GM19043 (cell line): ENCODE measurements around the gene NFE2L1.
"Not testable (repeated sequence)": the region's sequence is repeated elsewhere in the genome, so short reads cannot be mapped to it uniquely, and the experiment has no call there.

ENCODE experiments used
- ATAC-seq: cut with Tn5 transposase; IDR thresholded peaks from one replicate; pipeline ENCODE4 v1.9.1; 2021; ENCODE audit warnings: low read depth; ENCODE audit not compliant: unreplicated experiment

NFE2L1 gene, protein sequence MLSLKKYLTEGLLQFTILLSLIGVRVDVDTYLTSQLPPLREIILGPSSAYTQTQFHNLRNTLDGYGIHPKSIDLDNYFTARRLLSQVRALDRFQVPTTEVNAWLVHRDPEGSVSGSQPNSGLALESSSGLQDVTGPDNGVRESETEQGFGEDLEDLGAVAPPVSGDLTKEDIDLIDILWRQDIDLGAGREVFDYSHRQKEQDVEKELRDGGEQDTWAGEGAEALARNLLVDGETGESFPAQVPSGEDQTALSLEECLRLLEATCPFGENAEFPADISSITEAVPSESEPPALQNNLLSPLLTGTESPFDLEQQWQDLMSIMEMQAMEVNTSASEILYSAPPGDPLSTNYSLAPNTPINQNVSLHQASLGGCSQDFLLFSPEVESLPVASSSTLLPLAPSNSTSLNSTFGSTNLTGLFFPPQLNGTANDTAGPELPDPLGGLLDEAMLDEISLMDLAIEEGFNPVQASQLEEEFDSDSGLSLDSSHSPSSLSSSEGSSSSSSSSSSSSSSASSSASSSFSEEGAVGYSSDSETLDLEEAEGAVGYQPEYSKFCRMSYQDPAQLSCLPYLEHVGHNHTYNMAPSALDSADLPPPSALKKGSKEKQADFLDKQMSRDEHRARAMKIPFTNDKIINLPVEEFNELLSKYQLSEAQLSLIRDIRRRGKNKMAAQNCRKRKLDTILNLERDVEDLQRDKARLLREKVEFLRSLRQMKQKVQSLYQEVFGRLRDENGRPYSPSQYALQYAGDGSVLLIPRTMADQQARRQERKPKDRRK

DNA sequence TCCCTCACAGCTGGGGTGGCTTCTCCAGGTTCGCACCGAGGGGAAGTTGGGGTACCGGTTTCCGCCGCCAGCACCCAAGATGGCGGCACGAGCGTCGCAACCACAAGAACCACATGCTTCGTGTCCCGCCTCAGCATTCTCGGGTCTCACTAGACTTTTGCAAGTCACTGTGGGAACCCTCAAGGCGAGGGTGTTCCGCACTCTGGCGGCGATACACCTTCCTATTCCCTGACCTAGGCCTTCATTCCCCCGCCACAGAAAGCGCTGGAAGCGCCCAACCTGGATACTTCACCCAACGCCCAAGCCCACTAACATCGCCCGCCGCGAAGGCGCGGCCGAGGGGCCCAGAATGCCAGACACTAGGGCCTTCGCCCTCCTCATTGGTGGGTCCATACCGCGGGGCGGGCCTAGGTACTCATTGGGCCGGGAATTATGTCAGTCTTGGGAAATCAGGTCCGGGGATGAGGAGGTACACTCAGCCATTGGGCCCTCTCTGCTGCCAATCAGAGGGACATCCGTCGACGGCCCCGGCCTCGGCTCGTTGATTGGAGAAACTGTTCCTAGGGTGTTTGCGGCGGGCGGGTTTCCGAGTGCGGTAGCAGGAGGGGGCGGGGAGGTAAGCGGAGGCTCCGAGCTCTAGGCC is at the start of gene NFE2L1:
TSS of gene NFE2L1 (plus strand) at position 619 of the 643 bp plus-strand sequence. CDS start 2,760 bp downstream, outside the sequence.
- peak; percentile 93 for ATAC-seq

DNA sequence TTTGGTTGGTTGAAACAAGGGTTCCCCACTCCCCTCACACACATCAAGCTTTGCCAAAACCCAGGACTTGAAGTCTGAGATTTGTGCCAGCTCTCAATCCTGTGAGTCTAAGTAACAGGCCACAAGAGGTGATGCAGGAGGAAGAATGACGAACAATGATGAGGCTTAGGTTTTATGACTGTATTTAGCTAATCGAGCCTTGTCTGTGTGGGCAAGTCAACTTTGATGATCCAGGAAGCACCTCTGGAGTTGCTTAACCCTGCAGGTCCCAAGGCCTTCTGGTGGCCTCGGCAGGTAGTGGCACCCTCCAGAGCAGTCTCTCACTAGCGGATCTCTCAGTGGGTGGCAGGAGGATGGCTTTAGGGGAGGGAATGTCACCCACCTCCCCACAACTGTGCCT is 48.6 kb upstream of the NFE2L1 start:
- no peak for ATAC-seq

DNA sequence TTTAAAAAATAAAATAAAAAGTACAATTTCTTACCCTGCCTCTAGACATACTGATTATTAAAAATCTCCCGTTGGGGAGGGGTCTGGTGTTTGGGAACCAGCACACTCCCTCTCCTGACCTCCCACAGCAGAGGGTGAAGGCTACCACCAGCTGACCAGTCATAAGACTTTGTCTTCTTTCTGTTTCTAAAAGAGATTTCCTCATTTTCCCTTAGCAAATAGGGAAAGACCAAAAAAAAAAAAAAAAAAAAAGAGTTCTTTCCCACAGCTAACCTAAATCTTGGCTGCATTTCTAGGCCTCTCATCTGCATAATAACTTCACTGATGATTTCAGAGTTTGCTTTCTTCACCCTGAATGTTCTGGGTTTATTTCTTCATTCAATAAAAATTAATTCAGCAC is 47.0 kb upstream of the NFE2L1 start:
- ATAC-seq, result no peak

DNA sequence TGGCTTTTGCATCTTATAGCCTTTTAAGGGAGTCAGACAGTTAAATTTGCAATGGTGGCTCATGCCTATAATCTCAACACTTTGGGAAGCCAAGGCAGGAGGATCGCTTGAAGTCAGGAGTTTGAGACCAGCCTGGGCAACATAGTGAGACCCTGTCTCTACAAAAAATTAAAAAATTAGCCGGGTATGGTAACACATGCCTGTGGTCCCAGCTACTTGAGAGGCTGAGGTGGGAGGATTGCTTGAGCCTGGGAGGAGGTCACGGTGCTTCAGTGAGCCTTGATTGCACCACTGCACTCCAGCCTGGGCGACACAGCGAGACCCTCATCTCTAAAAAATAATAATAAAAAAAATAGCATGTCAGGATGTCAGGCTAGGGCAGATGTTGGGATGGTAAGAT is 46.5 kb upstream of the NFE2L1 start:
- not testable (repeated sequence) for ATAC-seq

DNA sequence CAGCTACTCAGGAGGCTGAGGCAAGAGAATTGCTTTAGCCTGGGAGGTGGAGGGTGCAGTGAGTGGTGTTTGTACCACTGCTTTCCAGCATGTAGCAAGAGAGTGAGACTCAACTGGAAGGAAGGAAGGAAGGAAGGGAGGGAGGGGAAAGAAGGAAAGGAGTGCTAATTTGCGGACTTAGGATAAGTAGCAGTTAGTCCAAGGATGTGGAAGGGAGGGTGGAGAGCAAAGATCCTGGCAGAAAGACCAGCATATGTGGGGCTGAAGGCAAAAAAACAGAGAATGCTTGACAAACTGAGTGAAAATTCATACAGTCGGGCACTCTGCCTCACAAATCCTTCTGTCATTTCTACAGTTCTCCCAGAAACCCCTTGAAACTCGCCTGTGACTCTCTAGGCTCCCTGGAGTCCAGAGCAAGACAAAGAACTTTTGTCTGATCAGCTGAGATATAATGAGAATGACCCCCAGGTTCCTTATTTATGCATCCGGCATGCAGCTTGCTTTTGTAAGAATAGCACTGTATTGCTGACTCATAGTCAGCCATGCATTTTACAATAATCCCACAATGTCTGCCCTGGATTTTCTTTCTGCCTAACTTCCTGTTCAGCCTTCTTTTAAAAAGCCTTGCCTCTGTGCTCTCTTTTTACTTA is 45.8 kb upstream of the NFE2L1 start:
- ATAC-seq, result no peak

DNA sequence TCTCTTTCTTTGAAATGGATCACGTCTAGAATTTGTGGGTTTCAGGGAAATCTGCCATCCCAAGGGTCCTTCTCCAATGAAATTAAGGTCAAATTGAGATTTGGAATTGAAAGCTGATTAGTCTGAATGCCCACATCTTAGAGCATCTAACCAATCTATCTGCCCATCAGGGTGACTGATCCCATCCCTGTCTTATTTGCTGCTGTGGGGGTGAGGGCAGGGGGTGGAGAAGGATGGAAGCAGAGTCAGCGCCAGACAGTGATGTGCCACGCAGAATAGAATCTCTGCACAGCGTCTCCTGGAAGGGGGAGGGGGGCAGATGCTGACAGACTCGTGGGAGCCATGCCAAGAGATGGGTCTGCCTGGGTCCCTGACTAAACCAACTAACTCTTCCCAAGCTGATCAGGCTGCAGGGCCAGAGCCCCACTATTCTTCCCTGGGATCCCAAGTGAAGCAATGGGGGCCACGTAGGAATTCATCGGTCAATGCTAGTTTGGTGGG is 45.2 kb upstream of the NFE2L1 start:
- no peak for ATAC-seq

DNA sequence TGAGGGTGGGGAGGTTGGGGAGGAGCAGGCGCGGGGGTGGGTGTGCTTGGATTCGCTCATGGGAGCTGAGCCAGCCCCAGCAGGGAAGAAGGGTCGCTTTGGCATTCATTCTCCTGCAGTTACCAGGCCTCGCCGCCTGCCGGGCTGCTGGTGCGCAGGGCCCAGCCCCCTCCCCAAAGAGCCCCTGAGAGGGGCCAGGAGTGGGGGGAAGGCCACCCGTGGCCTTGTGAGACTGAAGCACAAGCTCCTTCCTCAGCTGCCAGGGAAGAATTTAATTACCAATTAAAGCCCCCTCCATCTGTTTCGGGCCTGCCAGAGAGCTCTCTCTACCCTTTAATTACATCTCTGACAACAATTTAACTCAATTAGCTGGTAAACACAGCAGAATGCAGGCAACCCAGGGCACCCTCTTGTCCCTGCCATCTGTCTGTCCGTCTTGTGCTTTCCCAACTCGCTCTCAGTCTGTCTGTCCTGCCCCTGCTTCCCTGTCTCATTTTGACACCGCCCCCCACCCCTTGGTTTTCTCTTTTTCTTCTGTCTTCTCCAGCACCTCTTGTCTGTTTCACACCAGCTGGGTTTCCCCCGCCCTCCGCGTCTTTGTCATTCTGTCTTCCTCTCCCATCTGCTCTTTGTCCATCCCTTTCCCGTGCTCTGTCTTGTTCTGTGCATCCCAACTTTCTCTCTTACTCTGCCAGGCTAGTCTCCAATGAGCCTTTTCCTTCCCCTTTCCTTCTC is 44.6 kb upstream of the NFE2L1 start:
- no peak for ATAC-seq

DNA sequence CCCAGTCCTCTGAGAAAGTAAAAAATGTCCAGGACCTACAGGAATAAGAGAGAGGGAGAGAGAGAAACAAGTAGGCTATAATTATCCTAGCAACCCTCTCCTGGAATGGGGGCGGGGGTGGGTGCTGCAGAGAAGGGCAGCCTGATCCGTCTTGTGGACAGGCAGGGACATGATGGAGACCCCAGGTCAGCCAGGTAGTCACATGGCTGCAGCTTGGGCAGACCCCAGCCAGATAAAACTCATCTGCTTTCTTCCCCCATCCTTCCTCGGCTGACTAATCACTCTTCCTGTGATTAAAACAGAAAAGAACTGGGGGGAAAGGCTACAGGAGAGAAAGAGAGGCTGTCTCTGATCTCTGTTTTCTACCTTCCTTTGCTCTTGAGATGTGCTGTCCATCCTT is 43.2 kb upstream of the NFE2L1 start:
- ATAC-seq, result no peak

DNA sequence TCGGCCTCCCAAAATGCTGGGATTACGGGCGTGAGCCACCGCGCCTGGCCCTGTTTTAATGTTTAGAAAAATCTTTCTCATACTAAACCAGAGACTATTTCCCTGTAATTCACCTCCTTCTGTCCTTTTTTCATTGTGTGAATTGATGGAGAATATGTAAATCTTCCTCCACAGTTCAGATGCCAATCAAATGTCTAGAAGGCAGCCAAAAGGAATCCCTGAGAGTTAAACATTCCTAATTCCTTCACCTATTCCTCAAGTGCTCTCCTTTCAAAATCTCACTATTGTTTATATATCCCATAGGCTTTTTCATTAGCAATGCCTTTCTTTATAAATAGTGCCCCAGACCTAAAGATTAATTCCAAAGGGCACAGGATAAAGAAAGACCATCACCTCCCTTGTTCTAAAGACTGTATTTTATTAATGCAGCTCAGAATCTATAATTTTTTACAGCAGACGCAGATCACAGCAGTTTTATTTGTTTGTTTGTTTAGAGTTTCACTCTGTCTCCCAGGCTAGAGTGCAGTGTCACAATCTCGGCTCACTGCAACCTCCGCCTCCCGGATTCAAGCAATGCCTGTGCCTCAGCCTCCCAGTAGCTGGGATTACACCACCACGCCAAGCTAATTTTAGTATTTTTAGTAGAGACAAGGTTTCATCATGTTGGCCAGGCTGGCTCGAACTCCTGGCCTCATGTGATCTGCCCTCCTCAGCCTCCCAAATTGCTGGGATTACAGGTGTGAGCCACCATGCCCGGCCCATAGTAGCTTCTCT is 41.0 kb upstream of the NFE2L1 start:
- ATAC-seq, result no peak

DNA sequence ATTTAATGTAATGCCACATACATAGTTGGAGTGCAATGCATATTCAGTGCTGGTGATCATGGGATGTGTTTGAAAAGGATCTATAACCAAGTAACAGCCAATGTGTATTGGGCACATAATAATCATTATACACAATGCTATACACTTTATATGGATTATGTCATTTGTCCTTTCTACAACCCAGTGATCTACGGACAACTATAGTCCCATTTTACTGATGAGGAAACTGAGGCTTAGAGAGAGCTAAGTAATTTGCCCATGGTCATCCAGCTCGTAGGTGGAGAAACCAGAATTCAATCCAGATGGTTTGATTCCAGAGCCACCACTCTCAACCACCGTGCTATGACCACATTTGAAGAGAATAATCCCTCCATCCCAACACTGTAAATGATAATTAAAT is 38.0 kb upstream of the NFE2L1 start:
- ATAC-seq, result no peak

DNA sequence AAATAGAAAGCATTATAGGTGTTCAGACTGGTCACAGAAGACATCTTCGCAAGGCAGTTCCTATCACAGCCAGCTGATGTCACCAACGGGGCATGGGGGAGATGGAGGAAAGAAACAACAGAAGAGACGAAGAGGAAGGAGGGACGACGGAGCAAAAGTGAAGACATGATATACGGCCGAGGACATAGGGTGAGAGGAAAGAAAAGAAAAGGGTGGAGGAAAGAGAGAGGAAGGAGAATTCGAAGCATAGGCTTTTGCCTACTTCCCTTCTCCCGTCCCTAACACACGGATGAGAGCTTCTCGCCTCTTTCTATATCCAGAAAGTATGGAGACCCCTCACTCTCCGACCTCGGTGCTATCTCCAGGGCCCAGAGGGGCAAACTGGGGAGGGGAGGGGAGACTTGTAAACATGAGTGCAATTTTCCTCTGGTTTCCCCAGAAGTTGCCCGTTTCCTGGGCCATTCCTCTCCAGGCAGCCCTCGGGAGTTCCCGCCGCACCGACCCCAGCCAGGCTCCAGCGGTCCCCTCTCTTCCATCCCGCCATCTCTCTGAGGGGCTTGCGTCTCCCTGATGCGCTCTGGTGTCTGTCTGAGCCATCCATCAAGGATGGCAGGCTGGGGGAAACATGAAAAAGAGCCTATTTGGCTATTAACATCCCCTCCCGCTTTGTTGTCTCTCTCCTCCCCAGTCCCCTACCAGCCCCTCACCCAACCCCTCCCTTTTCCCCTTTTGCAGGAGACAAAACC is 36.6 kb upstream of the NFE2L1 start:
- no peak for ATAC-seq

DNA sequence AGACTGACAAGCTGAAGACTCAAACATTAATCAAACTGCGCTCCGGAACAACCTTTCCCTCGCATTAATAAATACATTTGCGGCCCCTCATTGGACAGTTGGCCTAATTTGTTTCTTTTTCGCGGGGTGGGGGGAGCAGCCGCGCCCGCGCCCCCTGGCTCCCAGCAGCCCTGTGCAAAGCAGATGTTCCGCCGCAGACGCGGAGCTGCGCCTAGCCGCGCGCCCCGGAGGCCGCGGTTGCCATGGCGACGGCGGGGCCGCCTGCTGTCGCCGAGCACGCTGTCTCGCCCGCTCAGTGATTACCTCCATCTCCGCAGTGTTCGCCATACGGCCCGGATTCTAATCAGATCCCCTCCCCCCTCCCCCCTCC is 36.0 kb upstream of the NFE2L1 start:
- ATAC-seq, result no peak

DNA sequence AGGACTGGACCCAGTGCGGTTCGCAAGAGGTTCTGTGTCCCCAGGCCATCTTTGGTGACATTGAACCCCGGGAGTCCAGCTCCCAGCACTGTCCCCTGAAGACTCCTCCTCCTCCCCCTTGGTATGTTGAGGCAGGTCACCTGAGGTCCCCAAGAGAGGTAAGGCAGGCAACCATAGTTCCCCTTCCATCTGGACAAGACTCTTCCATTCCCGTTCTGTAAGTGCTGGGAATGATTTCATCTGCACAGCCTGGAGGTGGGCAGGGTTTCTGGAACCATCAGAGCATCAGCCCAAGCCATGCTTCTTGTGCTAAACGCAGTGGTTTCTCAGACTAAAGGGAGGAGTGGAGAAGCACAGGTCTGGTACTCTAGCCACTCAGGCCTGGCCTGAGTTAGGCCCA is 35.5 kb upstream of the NFE2L1 start:
- no peak for ATAC-seq

DNA sequence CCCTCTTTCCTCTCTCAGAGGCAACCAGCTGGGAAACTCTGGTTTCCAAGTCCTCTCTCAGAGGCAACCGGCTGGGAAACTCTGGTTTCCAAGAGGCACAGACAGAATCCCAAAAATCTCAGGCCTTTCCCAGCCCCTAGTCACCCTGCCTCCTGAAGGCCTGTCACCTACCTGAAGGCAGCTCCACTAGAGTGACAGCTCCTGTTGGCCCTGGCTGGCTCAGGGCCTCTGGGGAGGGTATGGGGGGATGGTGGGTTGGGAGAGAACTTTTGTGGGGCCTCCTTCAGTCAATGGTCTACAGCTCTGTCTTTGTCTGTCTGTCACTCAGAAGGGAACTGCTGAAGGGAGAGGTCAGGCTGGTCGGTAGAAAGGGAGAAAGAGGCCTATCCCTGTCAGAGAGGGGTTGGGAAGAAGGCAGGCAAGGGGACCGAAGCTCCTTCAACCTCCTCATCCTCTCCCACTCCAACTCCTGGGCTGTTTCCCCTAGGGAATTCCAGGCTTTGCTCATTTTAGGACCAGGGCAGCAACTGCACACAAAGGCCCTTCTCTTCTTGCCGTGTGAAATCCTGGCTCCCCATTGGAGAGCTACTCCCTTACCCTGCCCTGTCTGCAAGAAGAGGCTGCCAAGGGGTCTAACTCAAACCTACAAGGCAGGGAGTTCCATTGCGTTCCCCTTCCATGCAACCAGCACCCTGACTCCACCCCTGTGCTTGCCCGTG is 34.1 kb upstream of the NFE2L1 start:
- ATAC-seq, result no peak

DNA sequence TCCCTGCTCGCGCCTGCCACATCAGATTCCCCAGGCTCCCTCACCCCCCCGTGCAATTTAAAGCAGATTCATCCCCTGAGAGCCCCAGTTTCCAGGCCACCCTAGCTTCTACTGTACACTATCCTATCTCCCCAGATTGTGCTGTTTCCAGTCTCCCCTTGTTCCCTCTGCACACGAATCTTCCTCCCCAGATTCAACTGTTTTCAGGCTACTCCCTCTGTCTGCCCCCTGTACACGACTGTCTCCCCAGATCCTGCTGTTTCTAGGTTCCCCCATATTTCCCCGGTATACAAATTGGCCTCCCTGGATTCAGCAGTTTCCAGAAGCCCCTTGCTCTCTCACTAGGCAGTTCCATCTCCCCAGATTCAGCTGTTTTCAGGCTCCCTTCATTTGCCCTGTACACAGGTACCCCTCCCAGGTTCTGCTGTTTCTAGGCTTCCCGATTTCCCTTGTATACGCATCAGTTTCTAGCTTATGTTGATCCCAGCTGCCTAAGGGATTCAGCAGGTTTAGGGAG is 33.5 kb upstream of the NFE2L1 start:
- no peak for ATAC-seq

DNA sequence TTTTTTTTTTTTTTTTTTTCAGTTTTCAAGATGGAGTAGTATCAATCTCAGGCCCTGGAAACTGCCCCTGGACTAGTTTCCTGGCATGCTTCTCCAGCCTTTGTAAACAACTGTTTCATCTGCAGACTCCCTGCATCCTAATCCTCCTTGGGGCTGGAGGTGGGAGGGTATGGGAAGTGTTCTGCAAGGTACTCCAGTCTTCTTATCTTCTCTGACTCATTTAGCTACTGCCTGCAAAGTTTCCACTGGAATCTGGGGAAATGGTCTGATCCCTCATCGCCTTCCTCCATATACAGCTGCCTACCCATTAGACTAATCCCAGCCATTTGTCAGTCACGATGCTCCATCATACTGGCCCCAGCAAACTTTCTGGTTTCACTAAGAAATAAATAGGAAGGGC is 32.0 kb upstream of the NFE2L1 start:
- ATAC-seq, result no peak

DNA sequence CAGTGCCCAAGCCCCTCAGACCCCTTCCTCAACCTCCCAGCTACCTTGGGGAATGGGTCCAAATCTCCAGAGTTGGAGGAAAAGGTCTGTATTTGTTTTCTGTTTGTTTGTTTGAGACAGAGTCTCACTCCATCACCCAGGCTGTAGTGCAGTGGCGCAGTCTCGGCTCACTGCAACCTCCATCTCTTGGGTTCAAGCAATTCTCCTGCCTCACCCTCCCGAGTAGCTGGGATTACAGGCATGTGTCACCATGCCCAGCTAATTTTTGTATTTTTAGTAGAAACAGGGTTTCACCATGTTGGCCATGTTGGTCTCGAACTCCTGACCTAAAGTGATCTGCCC is 30.4 kb upstream of the NFE2L1 start:
- not testable (repeated sequence) for ATAC-seq

DNA sequence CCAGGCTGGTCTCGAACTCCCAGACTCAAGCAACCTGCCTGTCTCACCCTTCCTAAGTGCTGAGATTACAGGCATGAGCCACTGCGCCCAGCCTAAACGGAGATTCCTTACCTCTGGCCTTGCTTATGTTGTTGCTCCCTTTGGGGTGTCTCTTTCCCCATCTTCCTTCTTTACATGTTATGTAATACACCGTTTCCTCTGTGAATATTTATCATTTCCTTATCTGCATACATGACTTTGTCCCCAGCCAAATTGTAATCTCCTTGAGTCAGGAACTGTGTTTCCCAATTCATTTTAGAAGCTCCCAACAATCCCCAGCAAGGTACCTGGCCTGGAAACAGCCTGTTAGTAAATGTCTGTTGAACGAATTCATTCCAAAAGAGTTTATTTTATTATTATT is 26.2 kb upstream of the NFE2L1 start:
- no peak for ATAC-seq
